ENCODE measurements around the gene IFTAP.
"Not testable (repeated sequence)": the region's sequence is repeated elsewhere in the genome, so short reads cannot be mapped to it uniquely, and the experiment has no call there.

Gene IFTAP

GRCh38 chr11:36657610-36658267 is 63.4 kb downstream of the IFTAP start:
- DNase-seq = no peak

DNA sequence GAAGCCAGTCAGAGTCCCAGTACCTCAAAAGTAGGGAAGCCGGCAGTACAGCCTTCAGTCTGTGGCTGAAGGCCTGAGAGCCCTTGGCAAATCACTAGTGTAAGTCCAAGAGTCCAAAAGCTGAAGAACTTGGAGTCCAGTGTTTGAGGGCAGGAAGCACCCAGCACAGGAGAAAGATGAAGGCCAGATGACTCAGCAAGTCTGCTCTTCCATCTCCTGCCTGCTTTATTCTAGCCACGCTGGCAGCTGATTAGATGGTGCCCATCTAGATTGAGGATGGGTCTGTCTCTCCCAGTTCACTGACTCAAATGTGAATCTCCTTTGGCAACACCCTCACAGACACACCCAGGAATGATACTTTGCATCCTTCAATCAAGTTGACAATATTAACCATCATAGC is 67.1 kb downstream of the IFTAP start:
- DNase-seq = not testable (repeated sequence)

DNA sequence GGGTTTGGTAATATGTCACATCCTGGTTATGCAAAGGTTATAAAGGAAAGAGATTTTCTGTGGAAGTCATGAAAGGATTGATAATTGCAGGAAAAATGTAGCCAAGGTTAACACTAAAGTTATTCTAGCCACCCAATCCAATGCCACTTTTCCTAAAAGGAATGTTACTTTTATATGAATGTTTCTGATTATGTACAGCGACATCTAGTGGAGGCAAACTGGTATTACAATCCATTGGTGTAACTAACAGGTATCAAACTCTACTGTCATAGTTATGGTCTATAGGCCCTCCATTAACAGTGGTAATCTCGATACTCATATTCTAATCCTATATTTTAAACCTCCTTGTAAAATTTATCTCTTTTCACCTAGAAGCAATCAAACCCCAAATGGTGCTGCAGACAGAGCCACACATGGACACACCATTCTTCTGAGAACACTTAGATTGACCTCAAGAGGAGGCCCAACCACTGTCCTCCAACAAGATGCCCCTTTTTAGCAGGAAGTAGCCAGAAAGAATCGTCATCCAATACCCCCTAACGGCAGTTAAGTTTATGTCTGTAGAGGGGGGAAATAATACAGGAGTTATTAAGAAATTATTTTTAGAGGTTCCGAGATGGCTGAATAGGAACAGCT is 78.6 kb downstream of the IFTAP start:
- peak; percentile 32 for DNase-seq

- DNase-seq = not testable (repeated sequence)
Measured at GRCh38 chr11:36679547-36679946, 85.2 kb downstream of the IFTAP start.

DNA sequence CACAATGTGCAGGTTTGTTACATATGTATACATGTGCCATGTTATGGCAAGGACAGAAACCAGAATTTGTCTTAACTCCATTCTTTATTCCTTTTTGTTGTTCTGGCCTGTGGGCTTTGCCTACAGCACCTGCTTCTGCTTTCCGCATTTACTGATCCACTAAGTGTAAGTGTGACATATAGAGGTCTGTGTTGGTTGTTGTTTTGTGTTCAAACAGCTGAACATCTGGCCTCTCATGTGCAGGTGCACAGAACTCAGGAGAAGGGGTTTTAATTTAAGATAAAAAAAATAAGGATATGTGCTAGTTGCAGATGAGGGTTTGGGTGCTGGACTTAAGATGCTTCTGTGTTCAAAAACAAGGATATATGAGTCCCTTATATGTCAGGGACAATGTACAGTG is 89.5 kb downstream of the IFTAP start:
- no peak for DNase-seq

- no peak for DNase-seq
Measured at GRCh38 chr11:36684840-36685801, 90.8 kb downstream of the IFTAP start.

DNA sequence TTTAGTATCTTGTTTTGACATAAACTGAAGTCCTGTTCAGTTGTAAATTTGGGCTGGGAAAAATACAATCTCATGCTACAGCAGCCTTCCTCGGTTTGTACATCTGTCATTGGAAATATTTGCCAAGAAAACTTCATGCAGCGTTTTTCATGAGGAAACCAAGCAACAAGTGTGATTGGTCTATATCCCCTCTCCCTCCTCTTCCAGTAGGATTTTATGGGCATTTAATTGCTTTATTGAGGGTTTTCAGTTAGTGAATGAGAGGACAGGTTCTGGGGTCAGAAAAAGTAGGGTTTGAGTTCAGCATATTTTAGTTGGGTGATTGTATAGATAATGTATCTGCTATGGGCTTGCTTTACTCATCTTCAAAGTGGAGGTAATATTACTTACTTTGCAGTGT is 93.8 kb downstream of the IFTAP start:
- DNase-seq = no peak

DNA sequence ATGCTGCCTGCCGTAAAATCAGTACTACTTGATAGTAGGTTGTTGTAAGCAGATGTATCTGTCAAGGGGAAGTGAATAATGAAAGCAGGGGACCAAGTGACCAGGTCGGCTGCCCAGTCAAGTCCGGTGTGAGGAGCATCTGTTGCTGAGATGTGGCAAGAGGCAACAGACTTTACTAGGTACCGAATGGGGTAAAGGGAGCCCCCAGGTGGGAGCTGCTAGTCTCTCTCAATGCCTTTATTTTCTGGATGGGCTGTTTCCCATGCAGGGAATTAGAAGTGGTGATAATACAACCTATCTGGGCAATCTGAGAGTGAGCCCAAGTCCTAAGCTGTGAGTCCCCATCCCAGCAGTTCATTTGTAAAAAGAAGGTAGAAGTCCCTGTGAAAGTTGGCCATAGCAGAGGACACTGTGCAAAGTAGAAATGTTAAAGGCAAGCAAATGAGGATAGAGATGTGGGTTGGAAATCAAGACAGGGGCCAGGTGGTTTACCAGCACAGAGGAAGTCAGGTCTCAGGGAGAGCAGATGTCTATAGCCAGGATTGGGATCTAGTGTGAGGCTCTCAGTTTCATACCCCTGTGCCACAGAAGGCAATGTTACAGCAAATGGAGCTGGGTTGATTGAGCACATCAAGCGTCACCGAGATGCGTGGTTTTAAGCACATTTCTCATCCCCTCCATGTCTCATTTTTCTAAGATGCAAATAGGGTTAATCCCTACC is 94.4 kb downstream of the IFTAP start:
- no peak for DNase-seq

DNA sequence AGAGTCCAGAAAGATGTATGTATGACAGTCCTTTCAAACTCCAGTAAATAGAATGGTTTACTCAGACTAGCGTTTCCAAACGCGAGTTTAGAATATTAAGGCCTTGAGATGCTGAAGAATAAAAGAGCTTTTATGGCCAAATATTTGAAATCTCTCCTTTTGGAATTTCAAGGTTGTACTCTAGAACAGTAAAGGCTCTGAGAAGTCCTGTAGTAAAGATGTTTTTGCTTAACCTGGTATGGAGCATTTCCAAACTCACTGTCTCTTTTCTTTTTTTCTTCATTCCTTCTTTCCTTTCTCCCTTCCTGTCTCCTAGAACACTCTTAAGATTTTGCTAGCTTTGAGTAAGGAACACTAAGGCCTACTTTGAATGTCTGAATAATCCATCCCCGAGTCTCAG is 95.1 kb downstream of the IFTAP start:
- no peak for DNase-seq

DNA sequence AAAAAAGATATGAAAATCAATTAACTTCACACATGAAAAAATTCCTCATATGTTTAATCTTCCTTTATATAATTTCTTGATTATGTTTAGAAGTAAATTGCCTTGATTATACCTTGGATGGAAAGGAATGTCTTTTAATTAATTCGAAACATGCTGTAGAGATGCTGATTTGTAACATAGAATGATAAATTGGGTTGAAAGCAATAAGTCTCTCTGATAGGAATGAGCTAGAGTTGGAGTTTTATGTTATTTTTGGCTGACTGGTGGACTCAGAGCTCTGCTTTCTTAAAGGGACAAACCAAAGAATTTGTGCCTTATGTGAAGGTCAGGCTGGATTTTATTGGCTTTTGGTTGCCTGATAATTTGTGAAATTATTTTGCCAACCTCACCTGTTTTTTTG is 98.4 kb downstream of the IFTAP start:
- DNase-seq = no peak

- no peak for DNase-seq
Measured at GRCh38 chr11:36693139-36693843, 99.0 kb downstream of the IFTAP start.

GRCh38 chr11:36695111-36695510 is 100.8 kb downstream of the IFTAP start:
- DNase-seq = no peak

DNA sequence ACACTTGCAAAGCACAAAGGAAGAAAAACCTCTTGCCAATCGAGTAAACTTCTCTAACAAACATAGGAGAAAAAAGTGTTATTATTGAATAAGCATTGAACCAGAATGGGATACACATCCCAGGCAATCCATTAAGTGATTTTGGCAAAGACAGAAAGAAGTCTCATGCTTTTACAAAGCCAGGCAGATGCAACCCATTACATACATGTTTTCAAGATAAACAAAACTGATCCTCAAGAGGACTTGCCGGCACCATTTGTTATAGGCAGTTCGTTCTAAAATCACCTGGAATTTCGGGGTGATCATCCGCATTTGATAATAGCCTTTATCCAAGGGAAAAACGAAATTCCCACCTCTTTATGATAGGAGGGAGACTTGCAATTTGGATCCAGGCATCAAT is 101.3 kb downstream of the IFTAP start:
- no peak for DNase-seq

GRCh38 chr11:36696550-36696949 is 102.2 kb downstream of the IFTAP start:
- DNase-seq = no peak

- no peak for DNase-seq
Measured at GRCh38 chr11:36699271-36699670, 105.0 kb downstream of the IFTAP start.

- DNase-seq = no peak
Measured at GRCh38 chr11:36700246-36700645, 105.9 kb downstream of the IFTAP start.

GRCh38 chr11:36702330-36703054 is 108.2 kb downstream of the IFTAP start:
- DNase-seq = peak; percentile 26

DNA sequence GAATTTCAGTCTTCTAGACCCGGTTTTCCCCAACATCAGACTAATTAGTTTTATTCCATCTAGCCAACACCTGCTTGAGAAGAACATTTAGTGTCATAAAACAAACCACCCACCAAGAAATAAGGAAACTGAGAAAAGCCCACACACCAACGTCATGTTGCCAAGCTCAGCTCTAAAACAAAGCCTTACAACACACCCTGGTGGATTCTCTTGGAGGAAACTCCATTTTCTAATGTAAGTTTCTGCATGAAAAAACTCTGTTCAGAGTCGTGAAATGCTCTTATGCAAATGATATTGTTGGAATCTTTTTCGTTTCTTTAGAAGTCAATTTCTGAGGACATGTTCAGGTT is 108.7 kb downstream of the IFTAP start:
- no peak for DNase-seq

Data from NCI-H1694 treated with DMSO at 0.1 percent for 48 hours (cell line).